ENCODE results near the gene CALN1.

- TF ChIP-seq POLR2AphosphoS5 (IDR thresholded peaks at IDR 0.05; ENCODE audit: low read depth, low read length) (no peak), SIN3A (IDR thresholded peaks at IDR 0.05; ENCODE audit: borderline replicate concordance, insufficient read depth, low read length) (no peak)
Measured at GRCh38 chr7:71750290-71750689, 661.8 kb downstream of the CALN1 start.
